Loucy (cell line): ENCODE measurements around the gene EIF4E2.

Source experiments
- EZH2phosphoT487 ChIP-seq: fragments of 200-600 bp; IDR thresholded peaks from 2 replicates; pipeline ENCODE4 v1.6.1; 2018; ENCODE audit warnings: antibody characterized with exemption, mild to moderate bottlenecking, moderate library complexity, borderline replicate concordance
- TF ChIP-seq, protein P1 (sequence below): fragments of 200-600 bp; sonication (generic); conservative IDR thresholded peaks from 2 replicates; pipeline ENCODE4 v1.5.1; 2014; ENCODE audit warnings: mild to moderate bottlenecking, antibody characterized with exemption, low read length

DNA sequence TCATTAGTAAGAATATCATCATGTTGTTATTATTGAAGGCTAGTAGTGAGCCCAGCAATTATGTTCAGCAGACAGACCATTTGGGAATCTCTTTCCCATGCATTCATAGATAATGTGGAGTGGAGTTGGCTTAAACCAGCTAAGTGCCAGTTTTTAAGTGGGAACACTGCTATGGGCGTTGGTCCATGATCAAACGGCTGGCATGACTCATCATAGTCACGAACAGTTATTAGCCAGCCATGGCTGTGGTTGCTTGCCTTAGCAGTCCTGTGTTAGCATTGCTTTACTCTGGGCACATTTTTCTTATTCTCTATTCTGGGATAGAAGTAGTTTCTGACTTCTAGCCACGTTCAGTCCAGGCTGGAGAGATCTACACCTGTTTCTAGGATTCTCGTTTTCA, 17.7 kb downstream of the EIF4E2 start:
- TF ChIP-seq EZH2phosphoT487: no peak
- TF ChIP-seq, protein P1, sequence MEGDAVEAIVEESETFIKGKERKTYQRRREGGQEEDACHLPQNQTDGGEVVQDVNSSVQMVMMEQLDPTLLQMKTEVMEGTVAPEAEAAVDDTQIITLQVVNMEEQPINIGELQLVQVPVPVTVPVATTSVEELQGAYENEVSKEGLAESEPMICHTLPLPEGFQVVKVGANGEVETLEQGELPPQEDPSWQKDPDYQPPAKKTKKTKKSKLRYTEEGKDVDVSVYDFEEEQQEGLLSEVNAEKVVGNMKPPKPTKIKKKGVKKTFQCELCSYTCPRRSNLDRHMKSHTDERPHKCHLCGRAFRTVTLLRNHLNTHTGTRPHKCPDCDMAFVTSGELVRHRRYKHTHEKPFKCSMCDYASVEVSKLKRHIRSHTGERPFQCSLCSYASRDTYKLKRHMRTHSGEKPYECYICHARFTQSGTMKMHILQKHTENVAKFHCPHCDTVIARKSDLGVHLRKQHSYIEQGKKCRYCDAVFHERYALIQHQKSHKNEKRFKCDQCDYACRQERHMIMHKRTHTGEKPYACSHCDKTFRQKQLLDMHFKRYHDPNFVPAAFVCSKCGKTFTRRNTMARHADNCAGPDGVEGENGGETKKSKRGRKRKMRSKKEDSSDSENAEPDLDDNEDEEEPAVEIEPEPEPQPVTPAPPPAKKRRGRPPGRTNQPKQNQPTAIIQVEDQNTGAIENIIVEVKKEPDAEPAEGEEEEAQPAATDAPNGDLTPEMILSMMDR: no peak
